Neural progenitor cell (in vitro differentiated cells): ENCODE data around the gene SPAG16.

Experiments
- CTCF ChIP-seq: fragments of 200-600 bp; sonication (generic); IDR thresholded peaks from 2 replicates; pipeline ENCODE4 v1.5.1; 2017; ENCODE audit warnings: antibody characterized with exemption, mild to moderate bottlenecking
- EZH2 ChIP-seq: fragments of 200-600 bp; sonication (generic); IDR thresholded peaks from 2 replicates; pipeline ENCODE4 v1.6.1; 2017; ENCODE audit warnings: antibody characterized with exemption, mild to moderate bottlenecking, moderate library complexity
- EZH2phosphoT487 ChIP-seq: fragments of 200-600 bp; sonication (generic); IDR thresholded peaks from 2 replicates; pipeline ENCODE4 v1.6.1; 2017; ENCODE audit warnings: antibody characterized with exemption

GRCh38 chr2:213751446-213751845 is 467.2 kb downstream of the SPAG16 start:
- TF ChIP-seq CTCF (no peak), EZH2 (no peak), EZH2phosphoT487 (no peak)
